Right renal cortex interstitium (tissue), 3 donors: Measurements from ENCODE around the gene DDX39A. TPM values are rescaled to one million over a fixed set of nuclear protein-coding genes. Genes with fewer than 3 reads are reported as not detected.
"Not testable (repeated sequence)": the region's sequence is repeated elsewhere in the genome, so short reads cannot be mapped to it uniquely, and the experiment has no call there.

Source experiments
- DNase-seq, 3 donors: peaks; one replicate each; pipeline ENCODE4 v3.0.0-alpha.2; 2013; ENCODE audit warnings: low read depth in 3 of 3, low spot score in 2 of 3
- polyA plus RNA-seq, 3 donors: library from polyadenylated mRNA; unstranded; fragments of 120-200 nt; gene quantifications; one replicate each; pipeline ENCODE4 v1.2.1, GENCODE V29; 2013; ENCODE audit not compliant: insufficient read length in 3 of 3

The DDX39A gene
- polyA plus RNA-seq, 3 donors, result 46.6 to 53.9 (median 52.1) TPM

GRCh38 chr19:14369399-14370168 lies 49.6 kb downstream of the DDX39A start:
- DNase-seq, result no peak

DNA sequence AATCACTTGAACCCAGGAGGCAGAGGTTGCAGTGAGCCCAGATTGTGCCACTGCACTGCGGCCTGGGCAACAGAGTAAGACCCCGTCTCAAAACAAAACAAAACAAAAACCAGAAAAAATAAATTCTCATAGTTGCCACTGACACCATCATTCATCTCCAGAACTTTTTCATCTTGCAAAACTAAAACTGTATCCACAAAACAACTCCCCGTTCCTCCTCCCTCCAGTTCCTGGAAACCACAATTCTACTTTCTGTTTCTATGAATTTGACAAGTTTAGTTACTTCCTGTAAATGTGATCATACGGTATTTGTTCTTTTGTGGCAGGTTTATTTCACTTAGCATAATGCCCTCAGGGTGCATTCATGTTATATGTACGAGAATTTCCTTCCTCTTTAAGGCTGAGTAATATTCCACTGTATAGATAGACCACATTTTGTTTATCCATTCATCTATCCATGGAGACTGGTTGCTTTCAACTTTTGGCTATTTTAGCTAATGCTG lies 51.1 kb downstream of the DDX39A start:
- no peak for DNase-seq

GRCh38 chr19:14367016-14367415 lies 52.1 kb downstream of the DDX39A start:
- no peak for DNase-seq

- peak; percentile 54 to 69 (median 56) for DNase-seq
Observed at GRCh38 chr19:14366529-14366928, 52.6 kb downstream of the DDX39A start.

GRCh38 chr19:14364098-14364443 lies 55.1 kb downstream of the DDX39A start:
- DNase-seq, result not testable (repeated sequence)

DNA sequence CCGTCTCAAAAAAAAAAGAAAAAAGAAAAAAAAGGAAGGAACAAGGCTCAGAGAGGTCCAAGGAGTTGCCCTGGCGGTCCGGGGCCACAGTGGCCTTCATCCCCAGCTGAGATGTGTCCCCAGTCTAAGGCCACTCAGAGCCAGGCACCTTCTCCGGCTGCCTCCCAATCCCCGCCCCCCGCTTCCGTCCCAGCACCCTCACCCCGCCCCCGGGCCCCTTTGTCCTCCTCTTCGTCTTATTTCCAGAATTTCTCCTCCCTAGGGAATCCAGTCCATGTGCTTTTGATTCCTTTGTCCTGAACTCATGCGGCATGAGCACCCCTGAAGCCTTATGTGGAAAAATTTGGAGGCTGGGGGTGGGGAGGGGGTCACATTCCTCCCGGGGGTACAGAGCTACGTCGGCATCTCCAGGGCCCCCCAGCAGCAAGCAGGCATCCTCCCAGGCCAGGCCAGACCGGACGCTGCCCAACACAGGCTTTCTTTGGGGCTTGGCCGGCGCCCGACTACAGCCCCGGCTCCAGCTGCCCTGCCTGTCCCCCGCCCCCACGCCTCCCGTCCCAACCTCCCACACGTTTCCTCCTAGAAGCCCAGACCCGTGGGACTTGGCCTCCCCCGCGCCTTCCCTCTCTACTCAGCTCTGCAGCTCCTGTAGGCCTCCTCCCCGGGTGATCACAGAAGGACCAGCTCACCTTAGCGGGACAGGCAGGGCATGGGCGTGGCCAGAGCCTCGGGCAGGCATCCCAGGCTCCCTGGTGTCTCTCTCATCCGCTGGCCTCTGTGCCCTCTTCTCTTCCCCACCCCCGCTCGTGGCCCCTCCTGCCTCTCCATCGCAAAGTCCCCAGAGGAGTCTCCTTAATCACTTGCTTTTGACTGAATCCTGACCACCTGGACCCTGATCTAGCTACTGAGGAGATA lies 55.7 kb downstream of the DDX39A start:
- peak; percentile 56 to 83 (median 75) for DNase-seq

- DNase-seq, result no peak
Observed at GRCh38 chr19:14361824-14362223, 57.3 kb downstream of the DDX39A start.

Other genes with a start within 250 kb of the DDX39A start
- gene ADGRL1, start 213.2 kb downstream of the DDX39A start, polyA plus RNA-seq, result 10 to 100 TPM; 30.9 to 37.7 (median 32.3) TPM
- 10 to 100 TPM; 18.2 to 23.0 (median 19.2) TPM for gene ADGRE5, start 37.9 kb downstream of the DDX39A start, polyA plus RNA-seq
- gene PKN1, start 14.0 kb upstream of the DDX39A start, polyA plus RNA-seq, result 10 to 100 TPM; 86.1 to 98.8 (median 94.6) TPM
- 1 to 10 TPM; 2.2 to 4.4 (median 3.7) TPM for gene PTGER1, start 56.0 kb upstream of the DDX39A start, polyA plus RNA-seq
- 10 to 100 TPM; 52.6 to 67.1 (median 66.6) TPM for gene GIPC1, start 76.8 kb upstream of the DDX39A start, polyA plus RNA-seq
- gene DNAJB1, start 99.1 kb upstream of the DDX39A start, polyA plus RNA-seq, result 100 to 1,000 TPM in 1 of 3 donors, 10 to 100 TPM in 2; 97.2 to 119 (median 99.3) TPM
- gene TECR, start 110.3 kb upstream of the DDX39A start, polyA plus RNA-seq, result 100 to 1,000 TPM; 113 to 144 (median 132) TPM
- gene NDUFB7, start 152.7 kb upstream of the DDX39A start, polyA plus RNA-seq, result 10 to 100 TPM; 76.7 to 96.7 (median 88.4) TPM
- gene CLEC17A, start 163.7 kb upstream of the DDX39A start, polyA plus RNA-seq, result under 1 TPM; 0.06 to 0.17 (median 0.12) TPM